AG09319 (cell line): Measurements from ENCODE around the gene PDE3A.

Experiments used
- DNase-seq: peaks from one replicate; pipeline ENCODE4 v3.0.0-alpha.2; 2010; ENCODE audit warnings: low read depth; ENCODE audit errors: extremely low read depth
- TF ChIP-seq, protein P1 (sequence below): IDR thresholded peaks from 2 replicates; pipeline ENCODE4 v1.5.1; 2011; ENCODE audit warnings: low read depth, mild to moderate bottlenecking, inconsistent platforms, low read length, moderate library complexity

Gene PDE3A

GRCh38 chr12:20392339-20392738, 24.0 kb downstream of the PDE3A start:
- no peak for DNase-seq
- TF ChIP-seq, protein P1, sequence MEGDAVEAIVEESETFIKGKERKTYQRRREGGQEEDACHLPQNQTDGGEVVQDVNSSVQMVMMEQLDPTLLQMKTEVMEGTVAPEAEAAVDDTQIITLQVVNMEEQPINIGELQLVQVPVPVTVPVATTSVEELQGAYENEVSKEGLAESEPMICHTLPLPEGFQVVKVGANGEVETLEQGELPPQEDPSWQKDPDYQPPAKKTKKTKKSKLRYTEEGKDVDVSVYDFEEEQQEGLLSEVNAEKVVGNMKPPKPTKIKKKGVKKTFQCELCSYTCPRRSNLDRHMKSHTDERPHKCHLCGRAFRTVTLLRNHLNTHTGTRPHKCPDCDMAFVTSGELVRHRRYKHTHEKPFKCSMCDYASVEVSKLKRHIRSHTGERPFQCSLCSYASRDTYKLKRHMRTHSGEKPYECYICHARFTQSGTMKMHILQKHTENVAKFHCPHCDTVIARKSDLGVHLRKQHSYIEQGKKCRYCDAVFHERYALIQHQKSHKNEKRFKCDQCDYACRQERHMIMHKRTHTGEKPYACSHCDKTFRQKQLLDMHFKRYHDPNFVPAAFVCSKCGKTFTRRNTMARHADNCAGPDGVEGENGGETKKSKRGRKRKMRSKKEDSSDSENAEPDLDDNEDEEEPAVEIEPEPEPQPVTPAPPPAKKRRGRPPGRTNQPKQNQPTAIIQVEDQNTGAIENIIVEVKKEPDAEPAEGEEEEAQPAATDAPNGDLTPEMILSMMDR, result no peak

GRCh38 chr12:20393707-20394106, 25.4 kb downstream of the PDE3A start:
- TF ChIP-seq, protein P1, result no peak

GRCh38 chr12:20395791-20396550, 27.6 kb downstream of the PDE3A start:
- no peak for DNase-seq
- TF ChIP-seq, protein P1, result no peak

More at GRCh38 chr12:20393707-20394106, 25.4 kb downstream of the PDE3A start:
- no peak for DNase-seq

GRCh38 chr12:20398686-20399085, 30.3 kb downstream of the PDE3A start:
- TF ChIP-seq, protein P1, result no peak
- DNase-seq, result no peak

- no peak for DNase-seq
- TF ChIP-seq, protein P1, result no peak
Observed at GRCh38 chr12:20400003-20400402, 31.7 kb downstream of the PDE3A start.

GRCh38 chr12:20403230-20403629, 34.9 kb downstream of the PDE3A start:
- TF ChIP-seq, protein P1, result no peak
- no peak for DNase-seq

DNA sequence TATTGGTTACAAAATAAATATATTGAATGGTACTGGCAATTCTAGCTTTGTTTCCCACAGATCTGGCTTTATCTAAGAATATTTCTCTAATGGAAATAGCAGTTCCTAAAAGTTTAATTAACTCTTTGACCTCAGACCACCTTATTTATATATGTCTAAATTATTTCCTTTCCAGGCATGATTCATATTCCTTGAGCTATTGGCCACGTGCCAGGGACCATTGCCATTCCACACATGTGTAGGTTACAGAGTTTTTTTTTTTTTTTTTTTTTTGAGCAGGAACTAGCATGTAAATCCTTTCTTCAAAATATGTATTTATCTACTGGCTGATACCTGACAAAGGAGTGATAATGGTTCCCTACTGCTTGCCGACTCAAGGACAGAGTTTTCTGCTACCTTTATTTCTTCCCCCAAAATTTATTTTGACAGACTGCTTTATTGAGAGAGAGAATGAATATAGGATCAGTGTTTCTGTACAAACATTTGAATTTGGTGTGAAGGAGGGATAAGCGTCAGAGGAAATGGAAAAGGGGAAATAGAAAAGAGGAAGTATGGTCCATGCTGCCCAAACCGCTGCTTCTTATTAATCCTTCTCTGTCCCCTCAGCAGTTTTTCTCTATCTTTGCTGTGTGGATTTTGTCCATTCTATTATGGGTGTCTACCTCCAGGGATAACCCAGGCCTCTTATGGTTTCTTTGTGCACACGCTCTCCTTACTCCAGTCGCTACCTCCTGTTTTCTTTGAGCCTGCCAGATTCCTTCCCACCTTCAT, 36.4 kb downstream of the PDE3A start:
- DNase-seq, result no peak
- TF ChIP-seq, protein P1, result no peak
